Nephron progenitor cell (in vitro differentiated cells): ENCODE measurements around the gene FUT3.
"Not testable (repeated sequence)": the region's sequence is repeated elsewhere in the genome, so short reads cannot be mapped to it uniquely, and the experiment has no call there.

Experiments
- DNase-seq: peaks from one replicate; pipeline ENCODE4 v3.0.0; 2021
- H3K27ac Mint-ChIP-seq: 2 replicates; pipeline ENCODE4 v1.8.0; 2021; ENCODE audit warnings: mild to moderate bottlenecking, moderate library complexity, mixed read lengths
- H3K27me3 Mint-ChIP-seq: 2 replicates; pipeline ENCODE4 v1.8.0; 2021; ENCODE audit warnings: mild to moderate bottlenecking, low read depth, mixed read lengths; ENCODE audit not compliant: poor library complexity
- H3K36me3 Mint-ChIP-seq: 2 replicates; pipeline ENCODE4 v1.8.0; 2021; ENCODE audit warnings: low read depth, mixed read lengths
- H3K4me1 Mint-ChIP-seq: 2 replicates; pipeline ENCODE4 v1.8.0; 2021; ENCODE audit warnings: mixed read lengths
- H3K4me3 Mint-ChIP-seq: 2 replicates; pipeline ENCODE4 v1.8.0; 2021; ENCODE audit warnings: mild to moderate bottlenecking, moderate library complexity, mixed read lengths
- H3K9me3 Mint-ChIP-seq: 2 replicates; pipeline ENCODE4 v1.8.0; 2021; ENCODE audit warnings: mild to moderate bottlenecking, moderate library complexity, mixed read lengths
- TF ChIP-seq, protein P1 (sequence below): fragments of 200-600 bp; sonication (generic); IDR thresholded peaks from 2 replicates; pipeline ENCODE4 v1.5.0; 2021; ENCODE audit warnings: antibody characterized with exemption

Gene FUT3

DNA sequence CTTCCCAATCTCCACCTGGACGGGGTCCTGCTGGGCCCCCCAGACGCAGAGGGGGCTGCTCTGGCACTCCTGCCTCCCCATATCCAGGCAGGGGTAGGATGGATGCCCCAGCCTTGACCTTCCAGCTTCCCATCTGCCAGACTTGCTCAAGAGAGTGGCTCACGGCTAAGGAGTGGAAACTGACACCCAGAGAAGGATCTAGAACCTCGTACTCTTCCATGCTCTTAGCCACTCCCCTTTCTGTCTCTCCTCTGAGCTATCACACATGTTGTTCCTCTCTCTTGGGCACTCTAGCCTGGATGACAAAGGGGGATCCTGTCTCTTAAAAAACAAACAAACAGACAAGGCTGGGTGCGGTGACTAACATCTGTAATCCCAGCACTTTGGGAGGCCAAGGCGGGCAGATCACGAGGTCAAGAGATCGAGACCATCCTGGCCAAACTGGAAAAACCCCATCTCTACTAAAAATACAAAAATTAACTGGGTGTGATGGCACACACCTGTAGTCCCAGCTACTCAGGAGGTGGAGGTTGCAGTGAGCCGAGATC is 31.2 kb upstream of the FUT3 start:
- Mint-ChIP-seq H3K27me3 (peaks cover 20% of the 10 kb centered on the region), H3K4me3 (no peak overlapping the region), H3K9me3 (peaks cover 3% of the 10 kb centered on the region), H3K36me3 (no peaks in the 10 kb centered on the region), H3K27ac (no peak overlapping the region), H3K4me1 (peaks cover 56% of the 10 kb centered on the region)
- TF ChIP-seq, protein P1, sequence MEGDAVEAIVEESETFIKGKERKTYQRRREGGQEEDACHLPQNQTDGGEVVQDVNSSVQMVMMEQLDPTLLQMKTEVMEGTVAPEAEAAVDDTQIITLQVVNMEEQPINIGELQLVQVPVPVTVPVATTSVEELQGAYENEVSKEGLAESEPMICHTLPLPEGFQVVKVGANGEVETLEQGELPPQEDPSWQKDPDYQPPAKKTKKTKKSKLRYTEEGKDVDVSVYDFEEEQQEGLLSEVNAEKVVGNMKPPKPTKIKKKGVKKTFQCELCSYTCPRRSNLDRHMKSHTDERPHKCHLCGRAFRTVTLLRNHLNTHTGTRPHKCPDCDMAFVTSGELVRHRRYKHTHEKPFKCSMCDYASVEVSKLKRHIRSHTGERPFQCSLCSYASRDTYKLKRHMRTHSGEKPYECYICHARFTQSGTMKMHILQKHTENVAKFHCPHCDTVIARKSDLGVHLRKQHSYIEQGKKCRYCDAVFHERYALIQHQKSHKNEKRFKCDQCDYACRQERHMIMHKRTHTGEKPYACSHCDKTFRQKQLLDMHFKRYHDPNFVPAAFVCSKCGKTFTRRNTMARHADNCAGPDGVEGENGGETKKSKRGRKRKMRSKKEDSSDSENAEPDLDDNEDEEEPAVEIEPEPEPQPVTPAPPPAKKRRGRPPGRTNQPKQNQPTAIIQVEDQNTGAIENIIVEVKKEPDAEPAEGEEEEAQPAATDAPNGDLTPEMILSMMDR = no peak
- no peak for DNase-seq

DNA sequence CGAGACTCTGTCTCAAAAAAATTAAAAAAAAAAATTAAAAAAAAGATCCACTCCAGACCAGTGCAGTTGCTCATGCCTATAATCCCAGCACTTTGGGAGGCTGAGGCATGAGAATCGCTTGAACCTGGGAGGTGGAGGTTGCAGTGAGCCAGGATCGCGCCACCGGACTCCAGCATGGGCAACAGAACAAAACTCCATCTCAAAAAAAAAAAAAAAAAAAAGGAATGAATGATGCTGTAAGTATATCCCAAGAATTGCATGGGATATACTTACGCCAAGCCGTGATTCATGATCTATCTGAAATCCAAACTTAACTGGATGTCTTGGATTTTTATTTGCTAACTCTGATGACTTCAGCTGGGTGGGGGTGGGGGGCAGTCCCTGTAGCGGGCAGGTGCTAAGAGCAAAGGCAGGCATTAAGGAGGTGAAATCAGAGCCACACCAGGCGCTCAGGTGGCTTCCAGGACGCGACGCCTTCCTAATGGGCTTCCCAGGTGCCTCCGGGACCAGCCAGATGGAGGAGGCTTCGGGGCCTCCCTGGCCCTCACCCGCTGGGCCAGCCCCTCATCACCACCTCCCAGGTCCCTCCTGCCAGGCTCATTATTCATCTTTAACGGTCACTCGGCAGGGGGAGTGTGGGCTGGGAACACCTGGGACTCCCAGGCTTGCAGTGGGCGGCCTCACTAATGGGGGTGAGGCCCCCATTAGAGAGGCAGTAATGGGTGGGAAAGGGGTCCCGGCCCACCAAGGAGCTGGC is 30.5 kb upstream of the FUT3 start:
- DNase-seq = no peak
- H3K27ac Mint-ChIP-seq = no peak overlapping the region
- no peak overlapping the region for H3K4me3 Mint-ChIP-seq
- H3K36me3 Mint-ChIP-seq = no peaks in the 10 kb centered on the region
- peaks cover 3% of the 10 kb centered on the region for H3K9me3 Mint-ChIP-seq
- H3K27me3 Mint-ChIP-seq = peaks cover 18% of the 10 kb centered on the region
- H3K4me1 Mint-ChIP-seq = peaks cover 58% of the 10 kb centered on the region
- TF ChIP-seq, protein P1 = no peak

DNA sequence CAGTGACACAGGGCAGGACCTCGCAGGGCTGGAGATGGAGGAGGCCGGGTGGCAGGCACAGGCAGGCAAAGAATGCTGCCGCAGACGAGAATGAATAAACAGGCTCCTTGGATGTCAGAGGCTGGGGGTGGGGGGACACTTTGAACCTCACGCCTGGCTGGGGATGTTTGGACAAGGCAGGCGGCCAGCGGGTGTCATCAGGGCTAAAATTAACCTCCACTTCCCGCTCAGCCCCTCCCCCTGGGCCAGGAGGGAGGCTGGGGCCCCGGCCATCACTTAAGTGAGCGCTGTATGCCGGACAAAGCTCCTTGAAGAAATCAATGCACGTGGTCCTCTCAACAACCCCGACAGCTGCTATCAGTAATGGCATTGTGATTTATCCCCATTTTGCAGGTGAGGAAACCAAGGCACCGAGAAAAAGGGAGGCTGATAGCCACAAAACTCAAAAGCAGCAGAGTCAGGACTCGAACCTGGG is 29.4 kb upstream of the FUT3 start:
- H3K27ac Mint-ChIP-seq = no peak overlapping the region
- H3K27me3 Mint-ChIP-seq = peaks cover 17% of the 10 kb centered on the region
- H3K4me3 Mint-ChIP-seq = no peak overlapping the region
- H3K36me3 Mint-ChIP-seq = no peaks in the 10 kb centered on the region
- TF ChIP-seq, protein P1 = no peak
- H3K4me1 Mint-ChIP-seq = peaks cover 61% of the 10 kb centered on the region
- DNase-seq = peak; percentile 44
- peaks cover 3% of the 10 kb centered on the region for H3K9me3 Mint-ChIP-seq

DNA sequence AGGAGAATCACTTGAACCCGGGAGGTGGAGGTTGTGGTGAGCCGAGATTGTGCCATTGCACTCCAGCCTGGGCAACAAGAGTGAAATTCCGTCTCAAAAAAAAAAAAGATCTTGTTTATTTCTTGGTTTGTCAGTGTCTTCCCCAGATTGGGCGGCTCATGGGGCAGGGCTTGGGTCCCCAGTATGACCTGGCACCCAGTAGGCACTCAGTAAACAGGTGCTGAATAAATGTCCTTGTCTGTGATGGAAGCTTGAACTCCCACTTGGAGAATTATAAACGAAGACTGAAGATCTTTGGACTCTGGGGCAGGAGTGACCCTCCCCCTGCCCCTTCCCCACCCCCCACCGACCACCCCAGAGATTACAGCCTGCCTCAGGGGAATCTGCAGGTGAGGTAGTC is 28.9 kb upstream of the FUT3 start:
- peaks cover 56% of the 10 kb centered on the region for H3K4me1 Mint-ChIP-seq
- H3K27me3 Mint-ChIP-seq = peaks cover 14% of the 10 kb centered on the region
- no peak overlapping the region for H3K27ac Mint-ChIP-seq
- peaks cover under 1% of the 10 kb centered on the region for H3K9me3 Mint-ChIP-seq
- no peak for DNase-seq
- H3K36me3 Mint-ChIP-seq = no peaks in the 10 kb centered on the region
- TF ChIP-seq, protein P1 = no peak
- no peak overlapping the region for H3K4me3 Mint-ChIP-seq

DNA sequence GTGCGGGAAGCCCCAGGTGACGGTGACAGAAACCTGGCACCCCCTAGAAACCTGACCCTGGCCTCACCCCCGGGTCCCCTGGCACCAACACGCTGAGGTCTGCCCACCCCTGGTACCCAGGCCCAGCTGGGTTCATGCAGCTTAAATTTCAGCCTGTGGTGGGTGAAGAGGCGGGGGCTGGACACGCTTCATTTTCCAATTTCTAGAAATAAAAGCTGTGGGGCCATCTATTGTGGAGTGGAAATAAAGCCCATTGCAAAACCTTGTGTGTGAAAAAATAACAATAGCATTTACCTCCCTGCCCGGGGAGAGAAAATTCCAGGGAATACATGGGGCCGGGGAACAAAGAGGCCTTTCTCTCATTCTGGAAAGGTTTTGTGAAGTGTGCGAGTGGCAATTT is 26.6 kb upstream of the FUT3 start:
- peaks cover 50% of the 10 kb centered on the region for H3K4me1 Mint-ChIP-seq
- DNase-seq = no peak
- no peak overlapping the region for H3K27ac Mint-ChIP-seq
- H3K27me3 Mint-ChIP-seq = peaks cover 8% of the 10 kb centered on the region
- H3K9me3 Mint-ChIP-seq = no peaks in the 10 kb centered on the region
- TF ChIP-seq, protein P1 = no peak
- no peak overlapping the region for H3K4me3 Mint-ChIP-seq
- H3K36me3 Mint-ChIP-seq = no peaks in the 10 kb centered on the region

DNA sequence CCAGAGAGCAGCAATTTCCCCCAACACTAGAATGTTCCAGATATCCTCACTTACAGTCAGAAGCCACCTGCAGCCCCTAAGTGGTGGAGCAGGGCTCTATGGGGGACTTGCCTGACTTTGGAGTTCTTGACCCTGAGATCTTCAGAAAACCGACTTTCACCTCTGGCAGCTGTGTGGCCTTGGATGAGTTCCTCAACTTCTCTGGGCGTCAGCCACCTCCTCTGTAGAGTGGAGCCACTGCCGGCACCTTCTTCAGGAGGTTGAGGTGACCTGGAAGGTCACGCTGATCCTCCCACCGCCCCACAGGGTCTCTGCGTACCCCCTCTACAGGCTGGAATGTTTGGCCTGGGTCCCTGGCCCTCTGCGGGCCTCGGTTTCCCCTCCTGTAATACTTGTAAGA is 26.2 kb upstream of the FUT3 start:
- no peak overlapping the region for H3K27ac Mint-ChIP-seq

DNA sequence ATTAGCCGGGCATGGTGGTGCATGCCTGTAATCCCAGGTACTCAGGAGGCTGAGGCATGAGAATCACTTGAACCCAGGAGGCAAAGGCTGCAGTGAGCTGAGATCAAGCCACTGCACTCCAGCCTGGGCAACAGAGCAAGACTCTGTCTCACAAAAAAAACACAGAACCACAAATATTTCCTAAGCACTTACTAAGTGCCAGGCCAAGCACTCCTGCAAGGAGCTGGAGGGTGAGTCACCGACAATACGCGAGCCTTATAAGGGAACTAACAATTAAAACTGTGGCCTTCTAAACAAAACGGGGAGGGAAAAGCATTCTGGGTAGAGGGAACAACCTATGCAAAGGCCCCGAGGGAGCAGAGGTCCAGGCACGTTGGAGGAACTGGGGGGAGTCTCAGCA is 23.2 kb upstream of the FUT3 start:
- not testable (repeated sequence) for H3K27me3 Mint-ChIP-seq, H3K4me3 Mint-ChIP-seq, H3K27ac Mint-ChIP-seq, H3K9me3 Mint-ChIP-seq, H3K36me3 Mint-ChIP-seq, DNase-seq
- peaks cover 27% of the 10 kb centered on the region for H3K4me1 Mint-ChIP-seq

More for the DNA sequence above, 26.2 kb upstream of the FUT3 start:
- TF ChIP-seq, protein P1 = no peak
- no peak overlapping the region for H3K4me3 Mint-ChIP-seq
- no peaks in the 10 kb centered on the region for H3K36me3 Mint-ChIP-seq
- H3K27me3 Mint-ChIP-seq = peaks cover 8% of the 10 kb centered on the region
- H3K4me1 Mint-ChIP-seq = peaks cover 46% of the 10 kb centered on the region
- H3K9me3 Mint-ChIP-seq = no peaks in the 10 kb centered on the region
- no peak for DNase-seq
